ENCODE results near the gene STIM2.

Gene STIM2

DNA sequence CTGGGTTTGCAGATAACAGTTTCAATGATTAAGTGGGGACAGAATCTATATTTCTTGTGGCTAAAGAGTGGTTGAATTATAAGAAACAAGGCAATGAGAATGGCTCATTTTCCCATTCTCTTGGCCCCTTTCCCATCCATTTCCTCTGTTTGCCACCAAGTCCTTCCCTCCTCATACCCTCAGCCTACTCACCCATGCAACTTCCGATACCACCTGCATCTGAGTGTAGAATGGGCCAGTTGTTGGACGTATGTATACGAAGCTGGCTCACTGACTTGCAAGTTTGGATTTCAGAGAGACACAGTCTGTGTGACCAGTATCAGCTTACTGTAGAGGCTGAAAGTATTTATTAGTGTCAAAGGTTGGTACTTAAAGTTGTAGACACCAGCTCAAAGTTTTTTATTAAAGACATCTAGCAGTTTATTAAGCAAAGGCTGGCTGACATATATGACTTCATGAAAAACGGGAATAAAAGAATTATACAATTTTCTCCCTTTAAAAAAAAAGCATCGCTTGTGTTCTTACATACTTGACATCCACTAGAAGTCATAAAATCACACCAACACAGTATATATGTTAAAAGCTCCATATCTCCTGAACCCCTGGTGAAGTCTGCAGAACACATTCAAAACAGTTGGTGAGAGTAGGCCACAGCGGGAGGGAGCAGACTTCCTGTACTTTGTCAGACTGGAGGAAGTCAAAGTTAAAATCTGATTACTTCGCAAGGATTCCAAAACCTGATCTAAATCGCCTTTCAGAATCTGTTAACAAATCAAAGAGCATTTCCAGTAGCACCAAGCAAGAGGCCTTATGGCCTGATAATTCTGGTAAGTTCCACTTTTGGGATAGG, 22.4 kb upstream of the STIM2 start:
- no peak for DNase-seq

DNA sequence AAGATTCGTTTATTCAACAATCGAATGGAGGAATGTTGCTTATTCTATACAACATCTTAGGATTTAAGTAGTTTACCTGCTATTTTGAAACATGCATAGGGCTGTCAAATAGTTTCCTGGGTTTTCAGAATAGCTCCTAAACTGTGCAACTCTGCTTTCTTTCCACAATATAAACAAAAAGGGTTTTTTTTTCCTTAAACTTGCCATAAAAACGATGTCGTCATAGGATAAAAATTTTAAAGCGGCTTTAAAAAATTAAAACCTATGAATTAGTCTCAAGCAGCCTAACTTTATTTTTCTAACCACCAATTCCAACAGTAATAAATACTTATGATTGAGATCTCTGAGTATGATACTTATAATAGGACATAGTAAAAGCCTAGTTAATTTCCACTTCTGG, 21.6 kb upstream of the STIM2 start:
- no peak for DNase-seq

DNA sequence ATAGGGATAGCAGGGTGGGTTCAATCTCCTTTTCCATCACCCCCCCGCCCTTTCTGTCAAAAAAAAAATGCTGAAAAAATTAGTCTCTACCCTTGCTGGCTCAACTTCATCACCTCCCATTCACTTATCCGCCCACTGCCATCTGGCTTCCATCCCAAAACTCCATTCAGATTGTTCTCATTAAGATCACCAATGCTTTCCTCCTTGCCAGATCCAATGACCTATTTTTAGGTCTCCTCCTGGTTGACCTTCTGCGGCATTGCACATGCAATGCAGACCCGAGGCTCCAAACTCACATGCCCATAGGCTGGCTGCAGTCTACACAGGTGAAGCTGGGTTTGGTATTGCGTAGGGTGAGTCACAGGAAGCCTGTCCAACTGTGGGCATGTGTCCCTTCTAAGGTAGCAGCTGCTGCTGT, 21.1 kb upstream of the STIM2 start:
- DNase-seq: no peak

DNA sequence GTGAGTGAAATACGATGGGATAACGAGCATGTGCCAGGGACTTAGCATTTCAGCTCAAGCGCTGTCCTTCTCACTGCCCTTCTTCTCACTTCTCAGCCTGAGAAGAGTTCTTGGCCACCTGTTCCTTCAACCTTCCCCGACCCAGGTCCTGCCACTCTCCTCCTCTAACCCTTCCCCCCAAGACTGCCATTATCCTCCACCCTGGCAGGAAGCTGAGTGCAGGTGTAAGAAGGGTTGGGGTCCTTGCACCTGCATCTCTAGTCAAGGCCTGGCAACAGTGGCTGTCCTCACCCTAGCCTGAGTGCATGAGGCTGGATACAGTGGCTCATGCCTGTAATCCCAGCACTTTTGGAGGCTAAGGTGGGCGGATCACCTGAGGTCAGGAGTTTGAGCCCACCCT, 19.9 kb upstream of the STIM2 start:
- no peak for DNase-seq

DNA sequence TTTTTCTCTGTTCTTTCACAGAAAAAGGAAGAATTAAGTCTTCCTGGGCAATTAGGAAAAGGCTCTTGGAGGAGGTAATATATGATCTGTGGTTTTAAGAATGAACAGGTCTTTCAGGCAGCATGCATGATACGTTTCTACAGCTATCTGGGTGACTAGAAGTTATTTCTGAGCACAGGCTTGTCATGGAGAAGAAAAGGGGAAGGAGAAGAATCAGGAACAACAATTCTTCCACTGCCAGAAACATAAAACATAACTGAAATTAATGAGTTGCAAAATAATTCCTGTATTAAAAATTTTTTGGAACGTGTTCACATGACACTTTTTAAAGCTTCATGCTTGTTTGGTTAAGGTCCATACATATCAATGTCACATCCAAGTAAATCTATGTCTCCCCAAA, 17.7 kb upstream of the STIM2 start:
- DNase-seq: no peak

DNA sequence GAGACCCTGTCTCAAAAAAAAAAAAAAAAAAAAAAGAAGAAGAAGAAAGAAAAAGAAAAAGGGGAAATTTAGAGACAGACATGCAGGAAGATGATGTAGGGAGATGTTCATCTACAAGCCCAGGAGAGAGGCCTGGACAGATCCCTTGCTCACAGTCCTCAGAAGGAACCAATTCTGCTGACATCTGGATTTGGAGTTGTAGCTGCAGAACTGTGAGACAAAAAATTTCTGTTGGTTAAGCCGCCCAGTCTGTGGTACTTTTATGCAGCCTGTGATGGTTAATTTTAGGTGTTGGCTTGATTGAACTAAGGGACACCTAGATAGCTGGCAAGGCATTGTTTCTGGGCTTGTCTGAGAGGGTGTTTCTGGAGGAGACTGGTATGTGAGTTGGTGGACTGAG, 10.1 kb upstream of the STIM2 start:
- DNase-seq: no peak

DNA sequence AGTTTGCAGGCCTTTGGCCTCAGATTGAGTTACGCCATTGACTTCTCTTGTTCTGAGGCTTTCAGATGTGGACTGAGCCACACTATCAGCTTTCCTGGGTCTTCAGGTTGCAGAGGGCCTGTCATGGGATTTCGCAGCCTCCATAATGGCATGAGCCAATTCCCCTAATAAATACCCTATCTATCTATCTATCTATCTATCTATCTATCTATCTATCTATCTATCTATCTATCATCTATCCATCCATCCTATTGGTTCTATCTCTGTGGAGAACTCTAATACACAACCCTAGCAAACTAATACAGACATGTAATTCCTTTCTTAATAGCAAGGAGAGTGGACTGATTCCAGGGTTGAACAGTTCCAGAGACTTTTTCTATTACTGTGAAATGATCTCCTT, 9.5 kb upstream of the STIM2 start:
- DNase-seq: no peak

DNA sequence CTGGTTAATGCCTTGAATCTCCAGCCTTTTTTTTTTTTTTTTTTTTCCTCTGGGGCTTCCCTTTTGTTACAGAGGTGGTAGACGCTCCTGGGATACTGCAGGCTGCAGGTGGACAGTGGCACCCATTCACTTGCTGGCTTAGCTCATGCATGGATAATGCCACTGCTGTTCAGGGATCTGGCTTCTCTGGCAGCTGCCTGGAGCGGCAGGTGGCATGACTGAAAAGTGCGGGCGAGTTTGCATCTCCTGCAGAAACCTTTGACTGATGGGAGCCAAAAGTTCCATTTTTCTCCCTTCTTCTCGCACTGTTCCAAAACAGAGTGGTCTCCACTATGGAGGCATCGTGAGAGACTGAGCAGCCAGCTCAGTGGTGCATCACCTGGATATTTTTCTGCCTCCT, 5.9 kb upstream of the STIM2 start:
- DNase-seq: no peak

DNA sequence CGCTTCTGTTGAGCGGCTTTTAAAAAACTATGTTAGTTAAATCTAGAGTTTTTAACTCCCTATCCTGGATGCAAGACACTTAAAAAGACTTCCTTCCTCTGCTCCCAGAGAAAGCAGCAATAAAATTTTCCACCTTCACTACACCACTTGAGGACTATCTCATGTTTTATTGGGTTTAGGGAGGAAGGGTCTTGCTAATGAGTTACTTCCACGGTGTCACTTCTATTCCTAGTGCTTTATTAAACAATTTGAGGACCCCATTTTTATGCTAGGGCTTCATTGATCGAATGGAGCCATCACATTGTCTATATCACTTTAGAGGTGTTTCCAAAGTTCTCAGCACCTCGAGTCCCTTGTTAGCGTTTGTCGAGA, 3.7 kb upstream of the STIM2 start:
- no peak for DNase-seq

DNA sequence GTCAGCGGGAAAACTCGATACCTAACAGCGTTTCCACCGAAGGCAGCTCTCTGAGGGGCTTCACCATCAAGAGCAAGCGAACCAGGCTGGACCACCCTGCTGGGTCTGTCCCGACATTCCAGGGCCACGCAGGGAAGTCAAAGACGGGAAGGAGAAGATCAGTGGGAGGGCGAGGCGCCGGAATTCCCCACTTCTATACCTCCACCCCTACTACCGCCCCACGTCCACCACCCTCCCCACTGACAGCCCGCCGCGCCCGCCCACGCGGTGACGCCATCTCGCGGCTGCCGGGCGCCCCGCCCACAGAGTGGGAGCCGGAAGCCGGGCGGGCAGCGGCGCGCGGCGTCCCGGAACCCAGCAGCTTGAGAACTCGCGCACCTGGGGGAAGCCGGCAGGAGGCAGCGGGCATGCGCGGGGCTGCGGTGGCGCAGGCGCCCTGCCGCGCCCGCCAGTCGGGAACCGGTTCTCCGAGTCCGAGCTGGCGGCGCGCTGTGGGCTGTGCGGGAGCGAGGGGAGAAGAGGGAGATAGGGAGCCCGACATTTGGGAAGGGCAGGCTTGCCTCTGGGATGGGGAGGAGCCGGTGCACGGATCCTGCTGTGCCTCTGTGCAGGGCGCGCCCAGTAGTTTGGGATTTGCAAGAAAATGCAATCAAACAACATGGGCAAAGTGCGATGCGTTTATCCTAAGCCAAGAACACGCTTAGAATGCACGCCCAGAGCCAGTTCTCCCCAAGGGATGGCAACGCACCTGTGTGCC, 3.2 kb upstream of the STIM2 start:
- peak; percentile 52 for DNase-seq

DNA sequence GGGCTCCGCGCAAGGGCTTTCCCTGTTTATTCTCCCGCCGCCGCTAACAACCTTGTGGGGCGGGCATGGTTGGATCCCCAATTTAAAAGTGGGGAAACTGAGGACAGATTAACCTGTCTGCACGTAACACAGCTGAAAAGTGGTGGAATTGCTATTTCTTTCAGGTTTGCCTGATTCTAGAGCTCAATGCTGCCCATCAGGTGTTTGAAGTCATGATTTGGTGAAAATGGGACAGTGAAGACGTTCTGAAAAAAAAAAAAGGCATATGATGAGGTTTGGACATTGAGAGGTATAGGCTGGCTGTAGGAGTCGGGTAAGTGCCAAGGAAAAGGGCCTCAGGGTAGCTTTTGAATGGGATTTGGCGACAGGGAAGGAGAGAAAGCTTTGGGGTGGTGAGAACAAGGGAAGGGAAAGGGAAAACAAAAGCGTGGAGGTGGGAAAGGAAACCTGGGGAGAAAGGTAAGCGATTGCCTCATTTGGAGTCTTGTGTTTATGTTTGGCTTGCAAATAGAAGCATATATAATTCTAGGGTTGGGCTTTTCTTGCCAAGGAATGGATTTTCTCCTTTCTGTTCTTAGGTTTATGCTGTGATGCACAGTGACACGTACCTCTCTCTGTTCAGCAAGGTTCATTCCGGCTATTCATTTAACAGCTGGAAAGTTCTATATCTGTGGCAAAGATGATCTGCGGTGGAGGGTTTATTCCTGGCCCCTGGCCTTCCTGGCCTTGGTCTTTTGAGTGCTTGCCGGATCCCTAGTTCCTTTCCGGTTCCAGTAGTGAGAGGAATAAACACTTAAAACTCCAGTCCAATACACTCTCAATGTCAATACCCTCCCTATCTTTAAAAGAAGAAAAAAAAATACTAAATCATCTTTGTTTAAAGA, 2.4 kb upstream of the STIM2 start:
- DNase-seq: no peak

DNA sequence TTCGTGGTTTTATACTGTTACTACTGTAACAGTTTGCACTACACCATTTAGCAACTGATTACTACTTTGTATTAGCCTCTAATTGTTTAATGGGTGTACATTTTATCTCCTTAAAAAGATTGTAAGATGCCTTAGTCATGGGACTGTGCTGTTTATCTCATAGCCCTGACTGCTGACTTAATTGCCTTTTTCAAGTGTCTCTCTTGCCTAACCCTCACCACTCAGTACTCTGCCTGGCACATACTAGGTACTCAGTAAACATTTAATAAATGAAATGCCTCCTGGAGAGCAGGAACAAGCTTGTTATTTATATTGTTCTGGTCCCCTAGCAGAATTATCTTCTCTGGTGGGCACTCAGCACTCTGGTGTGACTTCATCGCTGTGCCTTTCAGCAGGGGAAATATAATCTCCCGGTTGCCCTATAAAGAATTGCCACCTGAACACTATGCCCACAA, 1.7 kb upstream of the STIM2 start:
- DNase-seq: no peak

DNA sequence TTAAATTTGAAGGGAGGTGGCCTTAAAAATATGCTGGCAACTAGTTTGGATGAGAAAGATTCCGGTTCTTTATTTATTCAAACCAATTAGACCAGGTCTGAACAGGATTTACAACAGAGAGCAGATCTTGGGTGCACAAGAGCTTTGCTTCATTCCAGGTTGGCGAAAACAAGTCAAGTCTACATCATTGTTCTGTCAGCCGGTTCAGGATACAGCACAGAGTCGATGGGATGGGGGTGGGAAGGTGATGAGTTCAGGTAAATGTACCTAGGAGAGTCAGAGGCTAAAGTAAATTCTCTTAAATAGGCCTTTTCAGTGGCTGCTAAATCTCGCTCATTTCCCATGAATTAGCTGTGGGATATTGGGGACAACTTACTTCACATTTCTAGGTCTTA, 882 bp upstream of the STIM2 start:
- DNase-seq: no peak

DNA sequence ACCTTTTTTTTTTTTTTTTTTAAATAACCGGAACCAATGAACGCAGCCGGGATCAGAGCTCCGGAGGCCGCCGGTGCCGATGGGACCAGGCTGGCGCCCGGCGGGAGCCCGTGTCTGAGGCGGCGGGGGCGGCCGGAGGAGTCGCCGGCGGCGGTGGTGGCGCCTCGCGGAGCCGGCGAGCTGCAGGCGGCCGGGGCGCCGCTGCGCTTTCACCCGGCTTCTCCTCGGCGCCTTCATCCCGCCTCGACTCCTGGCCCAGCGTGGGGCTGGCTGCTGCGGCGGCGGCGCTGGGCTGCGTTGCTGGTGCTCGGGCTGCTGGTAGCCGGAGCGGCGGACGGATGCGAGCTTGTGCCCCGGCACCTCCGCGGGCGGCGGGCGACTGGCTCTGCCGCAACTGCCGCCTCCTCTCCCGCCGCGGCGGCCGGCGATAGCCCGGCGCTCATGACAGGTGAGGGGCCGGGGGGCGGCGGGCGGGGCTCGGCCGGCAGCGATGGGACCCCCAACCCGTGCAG, 337 bp downstream of the STIM2 start:
- DNase-seq: no peak

DNA sequence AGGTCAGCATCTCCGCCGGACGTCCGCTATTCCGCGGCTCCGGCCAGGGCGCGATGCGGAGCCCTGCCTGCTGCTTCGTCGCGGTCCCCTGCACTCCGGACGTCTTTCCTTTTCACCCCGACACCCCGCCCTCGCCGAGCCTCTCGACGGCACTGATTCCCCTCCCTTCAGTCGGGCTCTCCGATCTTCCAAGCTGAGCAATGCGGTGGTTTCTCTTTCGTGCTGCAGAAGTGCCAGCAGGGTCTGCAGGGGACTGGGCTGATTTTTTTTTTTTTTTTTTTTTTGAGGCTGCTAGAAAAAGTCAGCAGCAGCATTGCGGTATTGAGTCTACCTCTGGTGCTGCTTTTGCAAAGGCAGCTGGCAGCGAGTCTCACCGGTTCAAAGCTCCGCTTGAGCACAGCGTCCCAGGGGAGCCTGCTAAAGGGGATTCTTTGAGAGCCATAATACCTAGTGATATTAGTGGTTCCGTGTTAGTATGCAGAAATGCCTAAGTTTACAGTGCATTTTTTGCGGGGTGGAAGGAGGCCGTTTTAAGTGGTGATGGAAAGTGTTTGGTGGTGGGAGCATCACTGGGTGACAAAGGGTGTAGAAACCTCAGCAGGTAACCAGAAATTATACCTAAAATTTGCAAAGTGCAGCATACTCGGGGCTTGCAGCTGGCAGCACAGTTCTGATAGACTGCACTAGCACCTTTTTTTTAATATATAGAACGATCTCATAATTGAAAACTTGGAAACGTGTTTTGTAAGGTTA, 969 bp downstream of the STIM2 start:
- no peak for DNase-seq

DNA sequence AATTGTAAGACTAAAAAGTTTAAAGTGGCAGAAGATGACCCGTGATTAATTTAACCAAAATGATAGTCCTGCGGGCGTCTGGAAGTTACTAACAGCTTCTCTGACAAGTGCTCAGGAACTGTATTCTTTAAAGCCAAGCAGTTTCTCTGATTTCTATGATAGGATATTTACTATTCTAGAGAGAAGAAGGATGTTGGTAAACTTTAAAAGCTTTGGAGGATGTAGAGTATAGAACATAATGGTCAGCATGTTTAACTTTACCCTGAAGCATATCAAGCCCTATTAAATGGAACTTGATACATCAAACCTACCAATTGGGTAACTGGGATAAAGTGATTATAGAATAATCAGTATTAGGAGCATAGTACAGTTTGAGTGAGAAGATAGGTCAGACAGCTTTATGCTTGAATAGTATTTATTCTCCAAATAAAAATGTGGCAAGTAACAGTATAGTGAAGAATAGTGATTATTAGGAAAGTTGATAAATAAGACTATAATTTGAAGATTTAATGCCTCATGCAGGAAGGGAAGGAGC, 1.8 kb downstream of the STIM2 start:
- DNase-seq: no peak

DNA sequence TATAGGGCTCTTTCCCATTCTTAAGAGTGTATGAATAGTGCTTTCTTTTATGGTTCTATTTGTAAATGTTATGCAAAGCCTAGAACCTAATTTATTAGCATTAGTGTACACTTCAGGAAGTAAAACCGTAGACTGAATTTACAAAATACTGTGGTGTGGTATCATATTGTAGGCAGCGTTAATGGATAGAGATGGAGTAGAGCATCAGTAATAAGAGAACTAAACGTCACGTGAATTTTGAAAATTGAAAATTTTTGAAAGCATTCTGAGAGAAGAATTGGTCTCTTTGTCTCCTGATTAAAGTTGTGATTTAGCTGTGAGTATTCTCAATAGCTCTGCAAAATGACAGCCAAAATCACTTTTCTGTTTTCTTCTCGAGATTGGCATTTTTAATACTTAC, 2.9 kb downstream of the STIM2 start:
- DNase-seq: no peak

DNA sequence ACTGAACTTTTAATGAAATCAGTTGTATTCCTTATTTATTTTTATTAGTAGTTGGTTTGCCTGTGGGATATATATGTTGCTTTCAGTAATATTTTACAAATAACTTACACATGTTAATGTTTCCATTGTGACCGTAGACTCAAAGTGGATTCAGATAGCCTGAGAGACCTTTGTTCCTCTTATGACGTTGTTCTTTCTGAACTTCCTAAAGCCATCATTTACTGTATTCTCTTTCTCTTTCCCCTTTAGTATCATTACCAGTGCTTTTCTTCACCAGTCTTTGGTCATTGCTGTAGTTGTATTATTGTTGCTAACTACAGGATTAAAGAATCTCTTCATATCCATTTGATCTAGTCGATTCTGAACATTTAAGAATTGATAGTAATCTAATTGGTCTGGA, 4.3 kb downstream of the STIM2 start:
- no peak for DNase-seq

DNA sequence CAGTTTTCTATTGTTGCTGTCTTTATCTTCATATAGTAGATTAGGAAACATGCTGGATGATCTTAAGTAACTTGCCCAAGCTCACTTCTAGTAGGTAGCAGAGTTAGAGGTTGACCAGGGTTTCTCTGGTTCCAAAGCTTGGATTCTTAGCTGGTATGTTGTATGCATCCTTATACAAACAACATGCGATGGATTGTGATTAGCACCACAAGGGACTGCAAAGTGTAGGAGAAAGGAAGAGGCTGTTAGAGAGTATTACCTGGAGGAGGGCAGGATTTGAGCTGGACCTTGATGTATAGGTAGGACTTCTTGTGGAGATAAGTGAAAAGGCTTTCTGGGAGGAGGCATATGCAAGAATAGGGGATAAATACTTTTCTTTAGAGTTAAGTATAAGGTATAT, 5.6 kb downstream of the STIM2 start:
- DNase-seq: no peak

DNA sequence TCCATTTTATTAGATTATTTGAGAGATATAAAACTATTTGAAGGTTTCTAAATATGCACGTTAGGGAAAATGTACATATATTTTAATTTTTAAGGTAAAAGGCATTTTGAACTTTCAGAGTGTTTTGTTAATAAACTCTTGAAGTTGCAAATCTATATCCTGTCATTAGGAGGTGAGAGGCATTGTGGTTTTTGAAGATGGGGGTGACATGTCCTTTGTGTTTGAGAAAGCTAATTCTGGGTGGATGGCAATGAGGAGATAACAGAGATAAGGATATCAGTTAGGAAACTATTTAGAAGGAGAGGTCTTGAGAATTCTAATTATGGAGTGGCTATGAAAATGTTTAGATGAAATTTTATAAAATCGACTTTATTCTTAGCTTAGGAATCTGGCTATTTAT, 6.1 kb downstream of the STIM2 start:
- no peak for DNase-seq

DNA sequence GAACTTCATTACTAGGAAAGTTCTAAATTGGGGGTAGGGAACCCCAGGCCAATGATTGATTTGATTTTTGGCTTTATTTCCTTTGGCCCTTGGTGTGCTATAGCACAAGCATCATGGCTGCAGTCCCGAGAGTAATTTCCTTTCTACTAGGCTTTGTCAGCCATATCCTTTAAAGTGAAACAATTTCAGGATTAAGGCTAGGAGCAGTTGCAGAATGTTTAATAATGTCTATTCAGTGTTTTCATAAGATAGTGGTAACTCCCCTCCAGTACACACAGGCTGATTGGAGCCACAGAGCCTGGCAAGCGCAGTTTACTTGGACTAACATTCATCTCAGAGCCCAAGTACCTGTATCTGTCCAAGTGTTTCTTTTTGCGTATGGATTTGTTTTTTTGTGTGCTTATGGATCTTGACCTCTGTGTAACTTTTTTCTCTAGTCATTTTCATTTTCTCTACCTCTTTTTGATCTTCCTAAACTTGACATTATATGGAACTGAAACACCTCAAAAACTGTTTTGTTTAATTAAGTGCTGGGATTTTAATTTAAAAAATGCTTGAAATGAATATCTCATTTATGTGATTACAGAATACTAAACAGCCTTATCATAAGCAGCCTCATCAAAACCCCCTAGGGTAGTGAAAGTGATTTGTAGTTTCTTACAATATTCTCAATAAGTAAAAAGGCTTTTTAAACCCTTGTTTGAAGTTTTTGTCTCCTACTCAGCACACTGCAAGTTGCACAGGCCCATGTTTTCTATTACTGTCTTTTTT, 7.5 kb downstream of the STIM2 start:
- DNase-seq: no peak

Data from DMS153 (cell line).